Loucy (cell line): ENCODE measurements around the gene SPAST.

ENCODE experiments used
- H2AFZ ChIP-seq: fragments of 200-600 bp; sonication (generic); 2 replicates; pipeline ENCODE4 v1.6.0; 2016; ENCODE audit warnings: antibody characterized with exemption, mild to moderate bottlenecking, low read length, moderate library complexity
- H3F3A ChIP-seq: fragments of 200-600 bp; 2 replicates; pipeline ENCODE4 v1.6.0; 2016; ENCODE audit warnings: antibody characterized with exemption, low read depth, mild to moderate bottlenecking
- H3K27me3 ChIP-seq: fragments of 200-600 bp; sonication (generic); 2 replicates; pipeline ENCODE4 v1.6.1; 2014; ENCODE audit warnings: low read length, mild to moderate bottlenecking; ENCODE audit not compliant: insufficient read depth, poor library complexity, severe bottlenecking
- H3K36me3 ChIP-seq: fragments of 200-600 bp; sonication (generic); 2 replicates; pipeline ENCODE4 v1.6.1; 2016; ENCODE audit warnings: low read length; ENCODE audit not compliant: insufficient read depth
- H3K4me1 ChIP-seq: fragments of 200-600 bp; sonication (generic); 2 replicates; pipeline ENCODE4 v1.5.1; 2014; ENCODE audit warnings: low read length, mild to moderate bottlenecking; ENCODE audit not compliant: insufficient read depth, poor library complexity, severe bottlenecking
- H3K4me2 ChIP-seq: fragments of 200-600 bp; sonication (generic); 2 replicates; pipeline ENCODE4 v1.6.0; 2014; ENCODE audit warnings: antibody characterized with exemption, low read length, low read depth, mild to moderate bottlenecking; ENCODE audit not compliant: poor library complexity, severe bottlenecking
- H3K4me3 ChIP-seq: fragments of 200-600 bp; sonication (generic); 2 replicates; pipeline ENCODE4 v1.5.1; 2014; ENCODE audit warnings: low read length, mild to moderate bottlenecking, mixed read lengths; ENCODE audit not compliant: poor library complexity, severe bottlenecking
- H3K79me2 ChIP-seq: fragments of 200-600 bp; sonication (generic); 2 replicates; pipeline ENCODE4 v1.6.1; 2014; ENCODE audit warnings: low read length; ENCODE audit not compliant: insufficient read depth
- H3K9ac ChIP-seq: fragments of 200-600 bp; sonication (generic); 2 replicates; pipeline ENCODE4 v1.6.0; 2014; ENCODE audit warnings: mild to moderate bottlenecking, low read depth, low read length, moderate library complexity; ENCODE audit not compliant: poor library complexity, severe bottlenecking
- H3K9me2 ChIP-seq: fragments of 200-600 bp; sonication (generic); replicated peaks from 2 replicates; pipeline ENCODE4 v1.6.1; 2016; ENCODE audit warnings: low read depth, low read length, mixed read lengths
- H3K9me3 ChIP-seq: fragments of 200-600 bp; sonication (generic); 2 replicates; pipeline ENCODE4 v1.6.1; 2014; ENCODE audit warnings: mild to moderate bottlenecking, antibody characterized with exemption, low read length, low read depth; ENCODE audit not compliant: insufficient read depth
- H4K20me1 ChIP-seq: fragments of 200-600 bp; sonication (generic); 2 replicates; pipeline ENCODE4 v1.6.0; 2014; ENCODE audit warnings: antibody characterized with exemption, low read length, mild to moderate bottlenecking; ENCODE audit not compliant: insufficient read depth, poor library complexity, severe bottlenecking
- EZH2phosphoT487 ChIP-seq: fragments of 200-600 bp; IDR thresholded peaks from 2 replicates; pipeline ENCODE4 v1.6.1; 2018; ENCODE audit warnings: antibody characterized with exemption, mild to moderate bottlenecking, moderate library complexity, borderline replicate concordance
- TF ChIP-seq, protein P1 (sequence below): fragments of 200-600 bp; sonication (generic); conservative IDR thresholded peaks from 2 replicates; pipeline ENCODE4 v1.5.1; 2014; ENCODE audit warnings: mild to moderate bottlenecking, antibody characterized with exemption, low read length

SPAST gene

GRCh38 chr2:32118055-32118454 lies 54.7 kb downstream of the SPAST start:
- Histone ChIP-seq H3K9me2 (no peaks in the 10 kb centered on the region), H3K27me3 (no peaks in the 10 kb centered on the region), H3K4me2 (no peak overlapping the region), H3K36me3 (peaks cover 16% of the 10 kb centered on the region; the same call in 1 of the 2 replicates), H3K79me2 (no peaks in the 10 kb centered on the region), H3K4me3 (no peak overlapping the region), H4K20me1 (no peaks in the 10 kb centered on the region), H3K4me1 (no peaks in the 10 kb centered on the region), H3K9me3 (no peaks in the 10 kb centered on the region), H3K9ac (no peak overlapping the region), H2AFZ (no peak overlapping the region), H3F3A (no peaks in the 10 kb centered on the region)
- TF ChIP-seq, protein P1, sequence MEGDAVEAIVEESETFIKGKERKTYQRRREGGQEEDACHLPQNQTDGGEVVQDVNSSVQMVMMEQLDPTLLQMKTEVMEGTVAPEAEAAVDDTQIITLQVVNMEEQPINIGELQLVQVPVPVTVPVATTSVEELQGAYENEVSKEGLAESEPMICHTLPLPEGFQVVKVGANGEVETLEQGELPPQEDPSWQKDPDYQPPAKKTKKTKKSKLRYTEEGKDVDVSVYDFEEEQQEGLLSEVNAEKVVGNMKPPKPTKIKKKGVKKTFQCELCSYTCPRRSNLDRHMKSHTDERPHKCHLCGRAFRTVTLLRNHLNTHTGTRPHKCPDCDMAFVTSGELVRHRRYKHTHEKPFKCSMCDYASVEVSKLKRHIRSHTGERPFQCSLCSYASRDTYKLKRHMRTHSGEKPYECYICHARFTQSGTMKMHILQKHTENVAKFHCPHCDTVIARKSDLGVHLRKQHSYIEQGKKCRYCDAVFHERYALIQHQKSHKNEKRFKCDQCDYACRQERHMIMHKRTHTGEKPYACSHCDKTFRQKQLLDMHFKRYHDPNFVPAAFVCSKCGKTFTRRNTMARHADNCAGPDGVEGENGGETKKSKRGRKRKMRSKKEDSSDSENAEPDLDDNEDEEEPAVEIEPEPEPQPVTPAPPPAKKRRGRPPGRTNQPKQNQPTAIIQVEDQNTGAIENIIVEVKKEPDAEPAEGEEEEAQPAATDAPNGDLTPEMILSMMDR = no peak
- TF ChIP-seq EZH2phosphoT487 = no peak

DNA sequence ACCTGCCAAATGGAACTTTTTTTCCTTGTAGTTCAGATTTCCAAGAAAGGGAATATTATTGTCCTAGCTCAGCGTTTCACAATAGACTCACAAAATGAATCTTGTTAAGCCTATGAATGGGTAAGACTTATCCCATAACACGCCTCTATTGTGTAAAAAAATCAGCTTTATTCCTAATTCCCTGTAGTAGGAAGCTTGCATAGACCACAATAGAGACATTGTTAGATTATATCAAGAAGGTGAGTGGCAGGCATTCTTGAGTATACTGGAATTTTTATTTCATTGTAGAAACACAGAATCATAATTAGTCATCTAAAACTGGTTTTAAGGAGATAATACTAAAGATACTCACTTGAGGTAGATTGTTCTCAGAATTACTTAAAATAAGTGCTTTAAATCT lies 55.8 kb downstream of the SPAST start:
- Histone ChIP-seq H3K9me2 (no peaks in the 10 kb centered on the region), H3K27me3 (no peaks in the 10 kb centered on the region), H3K4me3 (no peak overlapping the region), H3K9me3 (no peaks in the 10 kb centered on the region), H3K79me2 (no peaks in the 10 kb centered on the region), H4K20me1 (no peaks in the 10 kb centered on the region), H3F3A (no peaks in the 10 kb centered on the region), H3K9ac (no peak overlapping the region), H3K4me1 (no peaks in the 10 kb centered on the region), H3K36me3 (peaks cover 23% of the 10 kb centered on the region; the same call in 1 of the 2 replicates), H3K4me2 (no peak overlapping the region), H2AFZ (no peak overlapping the region)
- TF ChIP-seq, protein P1 = no peak

- Histone ChIP-seq H3K36me3 (peaks cover 35% of the 10 kb centered on the region; the same call in 1 of the 2 replicates), H3F3A (no peaks in the 10 kb centered on the region), H3K9ac (no peak overlapping the region), H3K79me2 (no peaks in the 10 kb centered on the region), H3K27me3 (no peaks in the 10 kb centered on the region), H3K9me2 (no peaks in the 10 kb centered on the region), H3K4me3 (no peak overlapping the region), H3K4me2 (no peak overlapping the region), H3K4me1 (no peaks in the 10 kb centered on the region), H3K9me3 (no peaks in the 10 kb centered on the region), H4K20me1 (no peaks in the 10 kb centered on the region), H2AFZ (no peak overlapping the region)
- TF ChIP-seq, protein P1 = no peak
- no peak for TF ChIP-seq EZH2phosphoT487
These were observed 61.3 kb downstream of the SPAST start for GRCh38 chr2:32124660-32125059.
